ENCODE results near the gene TRIM26.

- TF ChIP-seq, protein P1, sequence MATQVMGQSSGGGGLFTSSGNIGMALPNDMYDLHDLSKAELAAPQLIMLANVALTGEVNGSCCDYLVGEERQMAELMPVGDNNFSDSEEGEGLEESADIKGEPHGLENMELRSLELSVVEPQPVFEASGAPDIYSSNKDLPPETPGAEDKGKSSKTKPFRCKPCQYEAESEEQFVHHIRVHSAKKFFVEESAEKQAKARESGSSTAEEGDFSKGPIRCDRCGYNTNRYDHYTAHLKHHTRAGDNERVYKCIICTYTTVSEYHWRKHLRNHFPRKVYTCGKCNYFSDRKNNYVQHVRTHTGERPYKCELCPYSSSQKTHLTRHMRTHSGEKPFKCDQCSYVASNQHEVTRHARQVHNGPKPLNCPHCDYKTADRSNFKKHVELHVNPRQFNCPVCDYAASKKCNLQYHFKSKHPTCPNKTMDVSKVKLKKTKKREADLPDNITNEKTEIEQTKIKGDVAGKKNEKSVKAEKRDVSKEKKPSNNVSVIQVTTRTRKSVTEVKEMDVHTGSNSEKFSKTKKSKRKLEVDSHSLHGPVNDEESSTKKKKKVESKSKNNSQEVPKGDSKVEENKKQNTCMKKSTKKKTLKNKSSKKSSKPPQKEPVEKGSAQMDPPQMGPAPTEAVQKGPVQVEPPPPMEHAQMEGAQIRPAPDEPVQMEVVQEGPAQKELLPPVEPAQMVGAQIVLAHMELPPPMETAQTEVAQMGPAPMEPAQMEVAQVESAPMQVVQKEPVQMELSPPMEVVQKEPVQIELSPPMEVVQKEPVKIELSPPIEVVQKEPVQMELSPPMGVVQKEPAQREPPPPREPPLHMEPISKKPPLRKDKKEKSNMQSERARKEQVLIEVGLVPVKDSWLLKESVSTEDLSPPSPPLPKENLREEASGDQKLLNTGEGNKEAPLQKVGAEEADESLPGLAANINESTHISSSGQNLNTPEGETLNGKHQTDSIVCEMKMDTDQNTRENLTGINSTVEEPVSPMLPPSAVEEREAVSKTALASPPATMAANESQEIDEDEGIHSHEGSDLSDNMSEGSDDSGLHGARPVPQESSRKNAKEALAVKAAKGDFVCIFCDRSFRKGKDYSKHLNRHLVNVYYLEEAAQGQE (IDR thresholded peaks at IDR 0.05; ENCODE audit: insufficient read depth in 1 of 2, low read depth in 2 of 2, low read length in 1 of 2), result no peak
- no peak; the same call in 1 of the 2 replicates for TF ChIP-seq CTCF (IDR thresholded peaks at IDR 0.05)
- no peak for TF ChIP-seq POLR2AphosphoS5 (IDR thresholded peaks at IDR 0.05; ENCODE audit: low read depth, low read length)
- TF ChIP-seq SIN3A (IDR thresholded peaks at IDR 0.05; ENCODE audit: borderline replicate concordance, insufficient read depth, low read depth, low read length), result no peak
Observed at GRCh38 chr6:30213667-30213956, 406 bp upstream of the TRIM26 start.

Measured in Panc1 (cell line).